Measurements from ENCODE around the gene HOXC4. TPM values are rescaled to one million over a fixed set of nuclear protein-coding genes. Genes with fewer than 3 reads are reported as not detected.

Gene HOXC4
- total RNA-seq, 1 experiment from 2014 or later = 9.7 TPM

DNA sequence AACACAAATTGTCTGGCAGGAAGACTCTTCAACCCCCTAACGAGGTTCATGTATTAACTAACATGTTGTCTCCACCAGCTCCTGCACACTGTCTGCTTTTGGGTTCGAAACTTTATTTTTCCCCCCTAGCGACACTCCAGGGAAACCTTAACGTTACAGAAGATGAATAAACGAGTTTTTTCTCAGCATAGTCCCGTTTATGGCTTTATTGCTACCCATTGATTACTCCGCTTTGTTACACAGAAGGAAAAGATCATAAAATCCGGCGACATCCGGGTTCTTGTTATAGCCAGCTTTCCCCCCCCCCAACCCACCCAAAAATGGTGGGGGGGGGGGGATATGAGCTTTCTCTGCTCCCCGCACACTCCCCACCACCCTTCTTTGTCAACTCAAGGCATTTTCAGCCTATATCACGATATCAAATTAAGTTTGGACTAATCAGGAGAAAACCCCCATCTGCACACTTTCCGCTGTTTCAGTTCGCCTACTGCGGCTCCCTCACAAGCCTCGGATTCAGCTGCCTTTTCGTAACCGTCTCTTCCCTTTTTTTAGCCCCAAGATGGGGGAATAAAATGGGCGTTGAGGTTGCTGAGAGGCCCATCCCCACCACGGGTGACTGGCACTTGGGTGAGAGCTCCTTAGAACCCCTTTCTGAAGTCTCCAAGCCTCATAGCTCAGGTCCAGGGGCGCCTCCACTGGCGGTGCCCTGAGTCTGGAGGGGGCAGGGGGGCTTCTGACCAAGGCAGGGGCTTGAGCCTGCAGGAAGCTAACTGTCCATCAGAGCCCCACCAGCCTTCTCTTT is 26.8 kb upstream of the HOXC4 start:
- Histone ChIP-seq H3K4me3 (ENCODE audit: low read length) (no peak overlapping the region), H3K79me2 (ENCODE audit: low read length) (no peaks in the 10 kb centered on the region), H3K4me2 (ENCODE audit: low read depth, low read length, poor library complexity, severe bottlenecking) (no peak overlapping the region), H3K27ac (ENCODE audit: low read length) (no peak overlapping the region), H2AFZ (ENCODE audit: low read length) (peak overlapping the region; percentile 65), H3K27me3 (ENCODE audit: low read length) (peaks cover 2% of the 10 kb centered on the region; the same call in 1 of the 2 replicates), H3K9ac (ENCODE audit: low read length) (0 out of 2 replicates have a peak overlapping the region, but pooled peaks have one; percentile 35), H3K36me3 (ENCODE audit: insufficient read depth, low read length) (no peaks in the 10 kb centered on the region), H3K4me1 (ENCODE audit: low read length) (peaks cover 17% of the 10 kb centered on the region), H3K9me3 (ENCODE audit: low read length) (no peaks in the 10 kb centered on the region), H4K20me1 (ENCODE audit: insufficient read depth, low read depth, low read length) (no peaks in the 10 kb centered on the region), H3K9me2 (replicated peaks; ENCODE audit: insufficient read depth, low read length) (no peaks in the 10 kb centered on the region)
- DNase-seq = no peak

DNA sequence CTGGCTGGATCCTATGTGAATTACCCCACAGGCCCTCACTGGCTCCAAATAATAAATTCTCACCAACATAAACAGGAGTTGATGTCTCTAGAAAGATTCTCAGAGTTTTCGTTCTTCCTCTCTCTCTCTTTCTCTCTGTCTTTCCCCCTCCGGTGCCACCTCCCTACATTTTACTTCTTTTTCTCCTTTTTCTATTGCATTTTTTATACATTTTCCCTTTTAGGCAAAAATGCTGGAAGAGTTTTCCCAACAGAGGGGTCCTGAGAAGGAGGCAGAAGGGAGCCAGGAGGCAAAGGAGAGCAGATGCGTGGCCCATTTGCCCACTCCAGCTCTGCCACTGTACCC is 26.2 kb upstream of the HOXC4 start:
- Histone ChIP-seq H3K79me2 (ENCODE audit: low read length) (no peaks in the 10 kb centered on the region), H3K4me1 (ENCODE audit: low read length) (peaks cover 17% of the 10 kb centered on the region), H3K27ac (ENCODE audit: low read length) (no peak overlapping the region), H4K20me1 (ENCODE audit: insufficient read depth, low read depth, low read length) (no peaks in the 10 kb centered on the region), H3K27me3 (ENCODE audit: low read length) (peaks cover 2% of the 10 kb centered on the region; the same call in 1 of the 2 replicates), H3K9me3 (ENCODE audit: low read length) (no peaks in the 10 kb centered on the region), H2AFZ (ENCODE audit: low read length) (no peak overlapping the region), H3K36me3 (ENCODE audit: insufficient read depth, low read length) (no peaks in the 10 kb centered on the region), H3K4me3 (ENCODE audit: low read length) (no peak overlapping the region), H3K9me2 (replicated peaks; ENCODE audit: insufficient read depth, low read length) (no peaks in the 10 kb centered on the region), H3K4me2 (ENCODE audit: low read depth, low read length, poor library complexity, severe bottlenecking) (no peak overlapping the region), H3K9ac (ENCODE audit: low read length) (no peak overlapping the region)
- no peak for DNase-seq

DNA sequence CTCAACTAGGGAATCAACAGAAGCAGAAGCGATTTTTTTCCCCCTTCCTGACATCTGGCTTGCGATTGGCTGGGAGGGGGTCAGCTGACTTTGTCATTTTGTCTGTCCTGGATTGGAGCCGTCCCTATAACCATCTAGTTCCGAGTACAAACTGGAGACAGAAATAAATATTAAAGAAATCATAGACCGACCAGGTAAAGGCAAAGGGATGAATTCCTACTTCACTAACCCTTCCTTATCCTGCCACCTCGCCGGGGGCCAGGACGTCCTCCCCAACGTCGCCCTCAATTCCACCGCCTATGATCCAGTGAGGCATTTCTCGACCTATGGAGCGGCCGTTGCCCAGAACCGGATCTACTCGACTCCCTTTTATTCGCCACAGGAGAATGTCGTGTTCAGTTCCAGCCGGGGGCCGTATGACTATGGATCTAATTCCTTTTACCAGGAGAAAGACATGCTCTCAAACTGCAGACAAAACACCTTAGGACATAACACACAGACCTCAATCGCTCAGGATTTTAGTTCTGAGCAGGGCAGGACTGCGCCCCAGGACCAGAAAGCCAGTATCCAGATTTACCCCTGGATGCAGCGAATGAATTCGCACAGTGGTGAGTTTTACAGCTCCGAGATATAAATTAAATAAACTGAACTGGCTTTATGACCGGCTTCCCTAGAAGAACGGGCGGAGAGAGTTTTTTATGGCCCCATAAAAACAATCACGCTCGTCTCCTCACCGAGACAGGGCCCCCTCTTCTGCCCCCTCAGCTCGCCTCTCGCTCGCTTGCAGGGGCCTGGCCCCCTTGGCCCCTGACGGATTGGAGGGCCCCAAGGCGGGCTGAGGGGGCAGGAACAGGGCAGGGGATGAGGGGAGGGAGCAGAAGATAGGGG is 25.1 kb upstream of the HOXC4 start, which contains the start of gene HOXC6:
Gene HOXC6, plus strand, starts transcription at position 127 of the 888 bp plus-strand sequence. Its CDS starts 82 bp downstream, at position 209.
- Histone ChIP-seq H3K36me3 (ENCODE audit: insufficient read depth, low read length) (no peaks in the 10 kb centered on the region), H3K9ac (ENCODE audit: low read length) (no peak within 1 kb of the TSS), H3K79me2 (ENCODE audit: low read length) (no peaks in the 10 kb centered on the region), H3K27ac (ENCODE audit: low read length) (no peak within 1 kb of the TSS), H3K27me3 (ENCODE audit: low read length) (peaks cover 2% of the 10 kb centered on the region; the same call in 1 of the 2 replicates), H3K4me2 (ENCODE audit: low read depth, low read length, poor library complexity, severe bottlenecking) (no peak within 1 kb of the TSS), H3K9me3 (ENCODE audit: low read length) (no peaks in the 10 kb centered on the region), H4K20me1 (ENCODE audit: insufficient read depth, low read depth, low read length) (no peaks in the 10 kb centered on the region), H2AFZ (ENCODE audit: low read length) (no peak within 1 kb of the TSS), H3K9me2 (replicated peaks; ENCODE audit: insufficient read depth, low read length) (no peaks in the 10 kb centered on the region), H3K4me3 (ENCODE audit: low read length) (no peak within 1 kb of the TSS), H3K4me1 (ENCODE audit: low read length) (peaks cover 26% of the 10 kb centered on the region)
- peak; percentile 62 for DNase-seq

DNA sequence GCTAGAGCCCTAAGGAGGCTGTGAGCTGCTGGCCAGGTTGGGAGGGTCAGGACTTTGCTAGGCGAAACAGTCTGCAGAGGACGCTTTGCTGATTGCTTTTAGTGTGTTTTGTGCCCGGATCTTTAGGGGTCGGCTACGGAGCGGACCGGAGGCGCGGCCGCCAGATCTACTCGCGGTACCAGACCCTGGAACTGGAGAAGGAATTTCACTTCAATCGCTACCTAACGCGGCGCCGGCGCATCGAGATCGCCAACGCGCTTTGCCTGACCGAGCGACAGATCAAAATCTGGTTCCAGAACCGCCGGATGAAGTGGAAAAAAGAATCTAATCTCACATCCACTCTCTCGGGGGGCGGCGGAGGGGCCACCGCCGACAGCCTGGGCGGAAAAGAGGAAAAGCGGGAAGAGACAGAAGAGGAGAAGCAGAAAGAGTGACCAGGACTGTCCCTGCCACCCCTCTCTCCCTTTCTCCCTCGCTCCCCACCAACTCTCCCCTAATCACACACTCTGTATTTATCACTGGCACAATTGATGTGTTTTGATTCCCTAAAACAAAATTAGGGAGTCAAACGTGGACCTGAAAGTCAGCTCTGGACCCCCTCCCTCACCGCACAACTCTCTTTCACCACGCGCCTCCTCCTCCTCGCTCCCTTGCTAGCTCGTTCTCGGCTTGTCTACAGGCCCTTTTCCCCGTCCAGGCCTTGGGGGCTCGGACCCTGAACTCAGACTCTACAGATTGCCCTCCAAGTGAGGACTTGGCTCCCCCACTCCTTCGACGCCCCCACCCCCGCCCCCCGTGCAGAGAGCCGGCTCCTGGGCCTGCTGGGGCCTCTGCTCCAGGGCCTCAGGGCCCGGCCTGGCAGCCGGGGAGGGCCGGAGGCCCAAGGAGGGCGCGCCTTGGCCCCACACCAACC is 23.9 kb upstream of the HOXC4 start:
- no peaks in the 10 kb centered on the region for H3K79me2 ChIP-seq (ENCODE audit: low read length)
- H3K4me3 ChIP-seq (ENCODE audit: low read length) = no peak overlapping the region
- H3K27me3 ChIP-seq (ENCODE audit: low read length) = peaks cover 2% of the 10 kb centered on the region; the same call in 1 of the 2 replicates
- no peak overlapping the region for H2AFZ ChIP-seq (ENCODE audit: low read length)
- no peaks in the 10 kb centered on the region for H4K20me1 ChIP-seq (ENCODE audit: insufficient read depth, low read depth, low read length)
- H3K4me2 ChIP-seq (ENCODE audit: low read depth, low read length, poor library complexity, severe bottlenecking) = no peak overlapping the region
- no peaks in the 10 kb centered on the region for H3K36me3 ChIP-seq (ENCODE audit: insufficient read depth, low read length)
- no peak overlapping the region for H3K27ac ChIP-seq (ENCODE audit: low read length)
- peaks cover 37% of the 10 kb centered on the region for H3K4me1 ChIP-seq (ENCODE audit: low read length)
- no peaks in the 10 kb centered on the region for H3K9me3 ChIP-seq (ENCODE audit: low read length)
- DNase-seq = no peak
- H3K9ac ChIP-seq (ENCODE audit: low read length) = no peak overlapping the region
- H3K9me2 ChIP-seq (replicated peaks; ENCODE audit: insufficient read depth, low read length) = no peaks in the 10 kb centered on the region

DNA sequence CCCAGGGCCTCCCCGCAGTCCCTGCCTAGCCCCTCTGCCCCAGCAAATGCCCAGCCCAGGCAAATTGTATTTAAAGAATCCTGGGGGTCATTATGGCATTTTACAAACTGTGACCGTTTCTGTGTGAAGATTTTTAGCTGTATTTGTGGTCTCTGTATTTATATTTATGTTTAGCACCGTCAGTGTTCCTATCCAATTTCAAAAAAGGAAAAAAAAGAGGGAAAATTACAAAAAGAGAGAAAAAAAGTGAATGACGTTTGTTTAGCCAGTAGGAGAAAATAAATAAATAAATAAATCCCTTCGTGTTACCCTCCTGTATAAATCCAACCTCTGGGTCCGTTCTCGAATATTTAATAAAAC is 23.2 kb upstream of the HOXC4 start:
- no peaks in the 10 kb centered on the region for H3K36me3 ChIP-seq (ENCODE audit: insufficient read depth, low read length)
- H3K9me3 ChIP-seq (ENCODE audit: low read length) = no peaks in the 10 kb centered on the region
- no peak overlapping the region for H3K4me2 ChIP-seq (ENCODE audit: low read depth, low read length, poor library complexity, severe bottlenecking)
- DNase-seq = no peak
- no peak overlapping the region for H3K4me3 ChIP-seq (ENCODE audit: low read length)
- H3K27ac ChIP-seq (ENCODE audit: low read length) = no peak overlapping the region
- no peak overlapping the region for H3K9ac ChIP-seq (ENCODE audit: low read length)
- H3K9me2 ChIP-seq (replicated peaks; ENCODE audit: insufficient read depth, low read length) = no peaks in the 10 kb centered on the region
- no peaks in the 10 kb centered on the region for H4K20me1 ChIP-seq (ENCODE audit: insufficient read depth, low read depth, low read length)
- no peaks in the 10 kb centered on the region for H3K79me2 ChIP-seq (ENCODE audit: low read length)
- H3K27me3 ChIP-seq (ENCODE audit: low read length) = peaks cover 2% of the 10 kb centered on the region; the same call in 1 of the 2 replicates
- H3K4me1 ChIP-seq (ENCODE audit: low read length) = peaks cover 38% of the 10 kb centered on the region
- H2AFZ ChIP-seq (ENCODE audit: low read length) = no peak overlapping the region

DNA sequence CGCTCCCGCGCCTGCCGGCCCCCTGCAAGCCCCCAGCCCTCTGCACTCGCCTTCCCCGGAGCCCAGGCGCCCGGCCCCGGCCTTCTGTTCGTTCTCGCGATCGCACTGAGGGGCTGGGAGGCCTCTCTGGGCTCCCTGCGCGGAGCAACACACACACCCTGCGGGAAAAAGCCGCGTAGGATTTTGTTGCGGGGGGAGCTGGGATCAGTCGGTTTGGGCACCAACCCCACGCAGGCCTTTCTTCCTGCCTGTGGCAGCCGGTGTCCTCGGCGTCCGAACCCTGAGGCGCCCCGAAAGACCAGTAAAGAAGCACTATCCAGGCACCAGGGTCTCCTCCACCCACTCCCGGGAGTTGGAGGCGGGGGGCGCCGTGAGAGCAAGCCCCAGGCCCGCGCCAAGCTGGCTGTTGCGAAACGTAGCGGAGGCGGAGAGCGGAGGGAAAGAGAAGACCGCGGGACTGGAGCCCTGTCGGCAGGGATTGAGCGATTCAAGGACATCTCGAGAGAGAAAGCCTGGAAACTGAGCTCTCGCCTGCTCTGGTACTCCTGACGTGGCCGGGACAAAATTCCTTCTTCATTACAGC is 22.7 kb upstream of the HOXC4 start:
- no peak overlapping the region for H3K9ac ChIP-seq (ENCODE audit: low read length)
- H3K36me3 ChIP-seq (ENCODE audit: insufficient read depth, low read length) = no peaks in the 10 kb centered on the region
- DNase-seq = no peak
- no peaks in the 10 kb centered on the region for H3K79me2 ChIP-seq (ENCODE audit: low read length)
- no peak overlapping the region for H2AFZ ChIP-seq (ENCODE audit: low read length)
- peaks cover 33% of the 10 kb centered on the region for H3K4me1 ChIP-seq (ENCODE audit: low read length)
- H4K20me1 ChIP-seq (ENCODE audit: insufficient read depth, low read depth, low read length) = no peaks in the 10 kb centered on the region
- peaks cover under 1% of the 10 kb centered on the region; the same call in 1 of the 2 replicates for H3K27me3 ChIP-seq (ENCODE audit: low read length)
- H3K9me2 ChIP-seq (replicated peaks; ENCODE audit: insufficient read depth, low read length) = no peaks in the 10 kb centered on the region
- no peaks in the 10 kb centered on the region for H3K9me3 ChIP-seq (ENCODE audit: low read length)
- H3K4me3 ChIP-seq (ENCODE audit: low read length) = no peak overlapping the region
- H3K27ac ChIP-seq (ENCODE audit: low read length) = no peak overlapping the region
- H3K4me2 ChIP-seq (ENCODE audit: low read depth, low read length, poor library complexity, severe bottlenecking) = no peak overlapping the region

DNA sequence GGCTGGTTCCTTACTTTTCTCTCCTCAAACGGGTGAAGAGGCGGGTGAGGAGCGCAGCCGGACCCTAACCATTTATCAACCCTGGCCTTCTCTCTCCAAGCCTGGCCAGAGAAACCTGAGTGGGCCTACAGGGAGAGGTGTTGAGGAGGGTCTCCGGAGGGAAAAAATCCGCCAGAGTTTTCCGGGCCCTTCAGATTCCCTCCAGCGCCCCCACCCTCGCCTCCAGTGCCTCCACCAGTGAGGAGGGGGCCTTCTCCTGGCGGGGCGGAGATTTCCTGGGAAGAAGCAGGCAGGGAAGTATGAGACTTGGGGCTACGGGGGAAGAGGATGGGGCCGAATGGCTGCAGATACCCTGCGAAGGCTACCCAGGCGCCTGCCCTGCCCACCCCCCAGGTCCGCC is 22.2 kb upstream of the HOXC4 start:
- no peaks in the 10 kb centered on the region for H3K9me2 ChIP-seq (replicated peaks; ENCODE audit: insufficient read depth, low read length)
- no peak for DNase-seq
- no peaks in the 10 kb centered on the region for H3K27me3 ChIP-seq (ENCODE audit: low read length)
- no peak overlapping the region for H3K9ac ChIP-seq (ENCODE audit: low read length)
- peaks cover 29% of the 10 kb centered on the region for H3K4me1 ChIP-seq (ENCODE audit: low read length)
- no peaks in the 10 kb centered on the region for H4K20me1 ChIP-seq (ENCODE audit: insufficient read depth, low read depth, low read length)
- no peaks in the 10 kb centered on the region for H3K36me3 ChIP-seq (ENCODE audit: insufficient read depth, low read length)
- H3K79me2 ChIP-seq (ENCODE audit: low read length) = no peaks in the 10 kb centered on the region
- H2AFZ ChIP-seq (ENCODE audit: low read length) = no peak overlapping the region
- no peak overlapping the region for H3K4me3 ChIP-seq (ENCODE audit: low read length)
- no peak overlapping the region for H3K4me2 ChIP-seq (ENCODE audit: low read depth, low read length, poor library complexity, severe bottlenecking)
- no peaks in the 10 kb centered on the region for H3K9me3 ChIP-seq (ENCODE audit: low read length)
- H3K27ac ChIP-seq (ENCODE audit: low read length) = no peak overlapping the region

Measured in Karpas-422 (cell line).